CD4-positive, alpha-beta T cell treated with Interferon alpha-2 for 1 hour (primary cell): ENCODE measurements around the gene ZDHHC16.
A peak's percentile ranks its signal among the peaks of the same experiment; 100 is the strongest.
"Not testable (repeated sequence)": the region's sequence is repeated elsewhere in the genome, so short reads cannot be mapped to it uniquely, and the experiment has no call there.

Source experiments
- DNase-seq, 2 donors: peaks; one replicate each; pipeline ENCODE4 v3.0.0-alpha.2; 2020 to 2022

Gene ZDHHC16

GRCh38 chr10:97434557-97434956 lies 11.4 kb upstream of the ZDHHC16 start:
- no peak for DNase-seq

- no peak for DNase-seq
Measured at GRCh38 chr10:97435211-97435610, 10.8 kb upstream of the ZDHHC16 start.

- no peak for DNase-seq
Measured at GRCh38 chr10:97442277-97442676, 3.7 kb upstream of the ZDHHC16 start.

- no peak for DNase-seq
Measured at GRCh38 chr10:97444212-97444611, 1.8 kb upstream of the ZDHHC16 start.

- DNase-seq, result no peak
Measured at GRCh38 chr10:97445357-97445721, 636 bp upstream of the ZDHHC16 start.

- DNase-seq, result no peak
Measured at GRCh38 chr10:97450828-97451227, 4.9 kb downstream of the ZDHHC16 start.

- no peak for DNase-seq
Measured at GRCh38 chr10:97451605-97452004, 5.6 kb downstream of the ZDHHC16 start.

GRCh38 chr10:97452352-97452751 lies 6.4 kb downstream of the ZDHHC16 start:
- no peak for DNase-seq

- no peak for DNase-seq
Measured at GRCh38 chr10:97454330-97455036, 8.5 kb downstream of the ZDHHC16 start.

GRCh38 chr10:97456034-97456685 lies 10.2 kb downstream of the ZDHHC16 start:
- no peak for DNase-seq

GRCh38 chr10:97456686-97457065 lies 10.7 kb downstream of the ZDHHC16 start:
- DNase-seq, result no peak

GRCh38 chr10:97459111-97459510 lies 13.1 kb downstream of the ZDHHC16 start:
- DNase-seq, result no peak

GRCh38 chr10:97459933-97460332 lies 14.0 kb downstream of the ZDHHC16 start:
- DNase-seq, result no peak

GRCh38 chr10:97462309-97462708 lies 16.3 kb downstream of the ZDHHC16 start:
- DNase-seq, result no peak

GRCh38 chr10:97463363-97464132 lies 17.6 kb downstream of the ZDHHC16 start:
- DNase-seq, result peak; percentile 28 to 60

GRCh38 chr10:97464226-97464625 lies 18.3 kb downstream of the ZDHHC16 start:
- no peak for DNase-seq

- DNase-seq, result no peak
Measured at GRCh38 chr10:97465982-97466381, 20.0 kb downstream of the ZDHHC16 start.

- no peak for DNase-seq
Measured at GRCh38 chr10:97466755-97467154, 20.8 kb downstream of the ZDHHC16 start.

- no peak for DNase-seq
Measured at GRCh38 chr10:97468162-97468561, 22.2 kb downstream of the ZDHHC16 start.

GRCh38 chr10:97468781-97469180 lies 22.8 kb downstream of the ZDHHC16 start:
- not testable (repeated sequence) for DNase-seq

GRCh38 chr10:97474918-97475317 lies 28.9 kb downstream of the ZDHHC16 start:
- no peak for DNase-seq

GRCh38 chr10:97475936-97476594 lies 30.1 kb downstream of the ZDHHC16 start:
- DNase-seq, result no peak

- DNase-seq, result not testable (repeated sequence)
Measured at GRCh38 chr10:97479410-97479809, 33.4 kb downstream of the ZDHHC16 start.
